NCI-H1694 (cell line): ENCODE measurements around the gene CLTCL1.
"Not testable (repeated sequence)": the region's sequence is repeated elsewhere in the genome, so short reads cannot be mapped to it uniquely, and the experiment has no call there.

Experiments used
- DNase-seq: peaks from one replicate; lab custom pipeline; 2025; lab: John Stamatoyannopoulos, UW

The CLTCL1 gene

DNA sequence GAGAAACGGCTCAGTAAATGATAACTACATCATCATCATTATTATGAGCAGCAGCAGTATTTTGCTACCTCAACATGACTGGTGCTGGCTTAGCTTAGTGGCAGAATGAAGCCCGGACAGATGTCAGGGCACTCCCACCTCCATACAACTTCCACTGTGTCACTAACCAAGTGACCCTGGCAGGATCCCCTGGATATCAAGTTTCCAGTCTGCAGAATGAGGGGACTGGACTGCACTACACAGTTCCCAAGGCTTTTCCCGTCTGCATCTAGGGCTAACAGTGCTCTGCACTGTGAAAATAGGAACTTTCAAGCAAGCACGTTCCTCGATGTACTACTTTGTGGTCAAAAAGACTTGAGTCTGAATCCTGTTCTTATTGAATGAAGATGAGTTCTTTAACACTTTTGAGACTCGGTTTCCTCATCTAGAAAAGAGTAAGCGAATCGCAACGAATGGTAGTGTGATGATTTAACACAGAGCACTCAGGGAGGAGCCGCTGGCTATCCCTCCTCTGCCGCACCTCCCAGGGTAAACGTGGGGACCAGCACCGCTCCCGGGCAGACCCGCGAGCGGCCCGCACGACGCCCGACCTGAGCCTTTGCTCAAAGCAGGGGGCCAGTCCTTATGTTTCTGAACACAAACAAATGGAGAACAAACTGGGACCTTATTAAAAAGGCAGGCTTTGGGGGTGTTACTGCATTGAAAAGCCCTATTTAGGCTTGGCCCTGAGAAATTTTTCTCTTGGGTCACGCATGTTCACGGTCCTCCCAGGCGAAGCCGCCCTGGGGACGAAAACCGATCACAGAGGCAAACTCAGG, 910 bp downstream of the CLTCL1 start:
- DNase-seq: no peak

- DNase-seq: no peak
Observed at GRCh38 chr22:19289475-19290161, 1.9 kb downstream of the CLTCL1 start.

DNA sequence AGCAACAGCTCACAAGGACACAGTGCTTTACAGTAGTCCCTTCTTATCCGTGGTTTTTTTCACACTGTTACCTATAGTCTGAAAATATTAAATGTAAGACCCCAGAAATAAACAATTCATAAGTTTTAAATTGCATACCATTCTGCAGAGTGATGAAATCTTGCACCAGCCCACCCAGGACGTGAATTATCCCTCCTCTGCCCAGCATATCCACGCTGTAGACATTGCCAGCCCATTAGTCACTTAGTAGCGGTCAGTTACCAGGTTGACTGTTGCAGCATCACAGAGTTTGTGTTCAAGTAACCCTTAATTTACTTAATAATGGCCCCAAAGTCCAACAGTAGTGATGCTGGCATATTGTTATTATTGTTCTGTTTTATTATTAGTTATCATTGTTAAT, 3.6 kb downstream of the CLTCL1 start:
- no peak for DNase-seq

DNA sequence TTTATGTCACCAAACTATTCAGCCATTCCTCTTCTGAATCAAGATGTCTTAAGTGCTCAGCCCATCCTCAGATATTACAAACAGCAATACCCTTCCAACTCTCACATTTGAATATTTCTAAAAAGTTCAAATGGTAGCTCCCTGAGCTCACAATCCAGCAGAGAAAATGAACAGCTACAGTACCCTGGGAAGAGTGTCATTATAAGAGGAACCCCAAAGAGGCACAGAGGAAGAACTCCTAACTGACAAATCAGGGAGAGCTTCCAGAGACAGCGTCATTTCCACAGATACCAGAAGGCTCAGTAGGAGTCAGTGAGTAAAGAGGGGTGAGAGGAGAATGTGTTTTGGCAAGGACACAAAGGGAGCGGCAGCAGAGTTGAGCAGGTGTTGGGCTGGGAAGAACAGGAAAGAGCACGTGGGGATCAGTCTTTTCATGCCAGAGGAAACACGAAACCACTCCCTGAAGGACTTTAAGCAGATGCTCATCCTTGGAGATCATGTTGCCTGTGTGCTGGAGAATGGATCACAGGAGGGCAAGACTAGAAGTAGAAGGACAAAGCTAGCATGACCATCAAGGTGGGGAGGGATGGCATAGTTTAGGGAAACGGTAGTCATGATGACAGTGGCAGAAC, 4.3 kb downstream of the CLTCL1 start:
- peak; percentile 36 for DNase-seq

GRCh38 chr22:19285831-19286230, 5.7 kb downstream of the CLTCL1 start:
- DNase-seq: no peak

GRCh38 chr22:19279143-19279542, 12.4 kb downstream of the CLTCL1 start:
- not testable (repeated sequence) for DNase-seq

DNA sequence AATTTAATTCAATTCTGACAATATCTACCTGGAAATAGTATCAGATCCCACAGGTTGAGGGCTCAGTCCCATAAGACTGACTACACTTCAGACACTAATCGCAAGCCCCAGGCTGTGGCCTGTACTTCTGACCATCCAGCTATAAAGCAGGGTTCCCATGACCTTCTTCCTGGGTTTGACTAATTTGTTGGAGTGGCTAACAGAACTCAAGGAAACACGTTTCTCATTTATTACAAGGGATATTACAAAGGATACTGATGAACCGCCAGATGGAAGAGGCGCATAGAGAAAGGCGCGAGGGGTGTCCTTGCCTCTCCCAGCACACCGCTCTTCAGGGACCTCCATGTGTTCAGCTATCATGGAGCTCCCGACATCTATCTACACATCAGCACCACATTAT, 13.7 kb downstream of the CLTCL1 start:
- DNase-seq: no peak

- DNase-seq: no peak
Observed at GRCh38 chr22:19275919-19276600, 15.5 kb downstream of the CLTCL1 start.

DNA sequence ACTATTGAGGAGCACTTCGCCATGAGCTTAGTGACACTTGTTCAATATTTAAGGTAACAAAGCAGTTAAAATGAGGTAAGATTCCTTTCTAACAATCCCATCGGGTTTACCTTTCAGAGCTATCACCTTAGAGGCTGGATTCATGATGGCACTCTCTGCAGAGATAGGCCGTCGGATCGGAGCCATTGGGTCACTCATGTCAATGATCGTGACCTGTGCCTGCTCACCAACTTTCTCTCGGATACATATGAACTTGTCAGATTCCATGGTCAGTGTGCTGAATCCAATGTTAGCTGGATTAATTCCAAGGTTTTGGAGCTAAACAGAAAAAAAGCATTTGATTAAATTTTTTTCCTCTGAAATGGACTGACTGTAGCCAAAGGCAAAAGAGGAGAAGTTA, 16.0 kb downstream of the CLTCL1 start:
- DNase-seq: no peak

DNA sequence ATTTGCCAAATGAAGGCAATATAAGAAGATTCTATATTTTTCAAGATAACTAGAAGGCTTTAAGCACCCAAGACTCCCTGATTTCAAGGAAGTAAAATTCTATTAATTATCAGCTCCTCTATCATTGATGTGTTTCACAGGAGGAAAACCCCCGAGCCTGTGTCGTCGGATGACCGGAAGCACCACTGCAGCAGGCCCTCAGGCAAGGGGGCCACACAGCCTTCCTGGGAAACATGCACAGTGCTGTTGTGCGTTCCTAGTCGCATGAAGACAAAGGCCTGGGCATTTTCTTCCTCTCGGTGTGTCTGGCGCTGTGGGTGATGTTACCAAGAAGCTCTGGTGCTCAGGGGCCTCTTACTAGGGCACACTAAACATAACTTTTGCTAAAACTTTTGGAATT, 16.4 kb downstream of the CLTCL1 start:
- no peak for DNase-seq

- no peak for DNase-seq
Observed at GRCh38 chr22:19271856-19272535, 19.5 kb downstream of the CLTCL1 start.

- no peak for DNase-seq
Observed at GRCh38 chr22:19271273-19271855, 20.2 kb downstream of the CLTCL1 start.

- no peak for DNase-seq
Observed at GRCh38 chr22:19270873-19271272, 20.6 kb downstream of the CLTCL1 start.

DNA sequence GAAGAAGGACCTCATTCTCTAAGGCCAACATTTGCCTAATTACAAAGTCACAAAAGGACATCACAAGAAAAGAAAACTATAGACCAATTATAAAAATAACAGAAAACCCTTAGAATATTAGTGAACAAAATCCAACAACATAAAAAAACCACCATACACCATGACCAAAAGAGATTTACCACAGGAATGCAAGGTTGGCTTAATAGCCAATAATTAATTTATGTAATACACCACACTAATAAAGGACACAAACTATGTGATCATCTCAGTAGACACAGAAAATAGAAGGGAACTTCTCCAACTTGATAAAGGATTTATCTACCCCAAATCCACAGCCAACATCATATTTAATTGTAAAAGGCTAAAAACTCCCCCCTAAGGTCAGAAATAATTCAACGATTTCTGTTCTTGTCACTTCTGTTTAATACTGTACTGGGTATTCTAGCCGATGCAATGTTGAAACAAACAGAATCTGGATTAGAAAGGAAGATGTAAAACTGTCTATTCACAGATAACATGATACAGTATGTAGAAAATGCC, 24.9 kb downstream of the CLTCL1 start:
- no peak for DNase-seq

DNA sequence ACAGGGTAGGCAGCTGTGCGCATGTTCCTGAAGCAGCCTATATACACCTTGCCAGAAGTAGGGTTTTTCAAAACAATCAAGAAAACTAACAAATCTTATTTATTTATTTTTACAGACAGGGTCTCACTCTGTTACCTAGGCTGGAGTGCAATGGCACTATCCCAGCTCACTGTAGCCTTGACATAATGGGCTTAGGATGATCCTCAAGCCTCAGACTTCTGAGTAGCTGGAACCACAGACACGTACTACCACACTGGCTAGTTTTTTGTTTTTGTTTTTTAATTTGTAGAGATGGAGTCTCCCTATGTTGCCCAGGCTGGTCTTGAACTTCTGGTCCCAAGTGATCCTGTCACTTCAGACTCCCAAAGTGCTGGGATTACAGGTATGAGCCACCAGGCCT, 25.7 kb downstream of the CLTCL1 start:
- DNase-seq: no peak

DNA sequence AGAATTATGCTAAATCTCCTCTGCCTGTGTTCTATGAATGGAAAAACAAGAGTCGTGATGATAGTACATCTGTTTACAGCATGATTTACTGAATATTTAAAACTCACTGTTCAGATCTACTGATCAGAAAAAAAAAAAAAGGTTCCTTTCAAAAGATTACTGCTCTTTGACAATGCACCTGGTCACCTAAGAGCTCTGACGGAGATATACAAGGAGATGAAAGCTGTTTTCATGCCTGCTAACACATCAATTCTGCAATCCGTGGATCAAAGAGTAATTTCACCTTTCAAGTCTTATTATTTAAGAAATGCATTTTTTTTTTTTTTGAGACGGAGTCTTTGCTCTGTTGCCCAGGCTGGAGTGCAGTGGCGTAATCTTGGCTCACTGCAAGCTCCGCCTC, 30.7 kb downstream of the CLTCL1 start:
- DNase-seq: no peak

- DNase-seq: no peak
Observed at GRCh38 chr22:19260194-19260593, 31.3 kb downstream of the CLTCL1 start.

- DNase-seq: not testable (repeated sequence)
Observed at GRCh38 chr22:19258968-19259288, 32.6 kb downstream of the CLTCL1 start.

GRCh38 chr22:19258371-19258770, 33.1 kb downstream of the CLTCL1 start:
- DNase-seq: no peak

- not testable (repeated sequence) for DNase-seq
Observed at GRCh38 chr22:19256362-19256761, 35.2 kb downstream of the CLTCL1 start.

GRCh38 chr22:19253143-19253542, 38.4 kb downstream of the CLTCL1 start:
- DNase-seq: no peak
